NOMO-1 (cell line): Measurements from ENCODE around the gene LITAF.

ENCODE experiments used
- DNase-seq, 2 experiments: peaks; one replicate each; lab custom pipeline; 2025; ENCODE audit not compliant: unreplicated experiment in 2 of 2; lab: John Stamatoyannopoulos, UW

Gene LITAF

DNA sequence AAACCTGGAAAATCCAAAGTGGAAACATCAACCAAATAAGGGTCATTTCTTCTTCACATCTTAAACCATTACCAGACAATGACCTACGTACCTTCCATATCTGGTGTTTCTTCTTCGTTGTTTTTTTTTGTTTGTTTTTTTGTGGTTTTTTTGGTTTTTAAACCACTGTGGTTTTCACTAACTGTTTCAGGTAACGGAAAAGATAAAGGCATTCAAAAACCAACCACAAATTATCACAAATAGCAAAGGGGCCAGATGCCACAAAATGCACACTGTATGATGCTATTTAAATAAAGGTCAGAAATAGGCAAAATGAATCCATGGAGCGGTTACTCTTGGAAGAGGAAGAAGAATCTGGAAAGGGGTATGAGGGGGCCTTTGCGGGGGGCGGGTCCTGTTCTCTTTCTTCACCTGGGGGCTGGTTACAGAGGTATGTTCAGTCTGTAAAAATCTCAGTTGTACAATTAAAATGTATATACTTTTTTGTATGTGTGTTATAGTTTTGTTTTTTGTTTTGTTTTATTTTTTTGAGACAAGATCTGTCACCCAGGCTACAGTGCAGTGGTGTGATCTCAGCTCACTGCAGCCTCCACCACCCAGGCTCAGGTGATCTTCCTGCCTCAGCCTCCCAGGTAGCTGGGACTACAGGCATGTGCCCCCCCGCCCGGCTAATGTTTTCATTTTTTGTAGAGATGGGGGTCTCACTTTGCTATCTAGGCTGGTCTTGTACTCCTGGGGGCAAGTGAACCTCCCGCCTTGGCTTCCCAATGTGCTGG is 29.6 kb downstream of the LITAF start:
- DNase-seq: no peak

DNA sequence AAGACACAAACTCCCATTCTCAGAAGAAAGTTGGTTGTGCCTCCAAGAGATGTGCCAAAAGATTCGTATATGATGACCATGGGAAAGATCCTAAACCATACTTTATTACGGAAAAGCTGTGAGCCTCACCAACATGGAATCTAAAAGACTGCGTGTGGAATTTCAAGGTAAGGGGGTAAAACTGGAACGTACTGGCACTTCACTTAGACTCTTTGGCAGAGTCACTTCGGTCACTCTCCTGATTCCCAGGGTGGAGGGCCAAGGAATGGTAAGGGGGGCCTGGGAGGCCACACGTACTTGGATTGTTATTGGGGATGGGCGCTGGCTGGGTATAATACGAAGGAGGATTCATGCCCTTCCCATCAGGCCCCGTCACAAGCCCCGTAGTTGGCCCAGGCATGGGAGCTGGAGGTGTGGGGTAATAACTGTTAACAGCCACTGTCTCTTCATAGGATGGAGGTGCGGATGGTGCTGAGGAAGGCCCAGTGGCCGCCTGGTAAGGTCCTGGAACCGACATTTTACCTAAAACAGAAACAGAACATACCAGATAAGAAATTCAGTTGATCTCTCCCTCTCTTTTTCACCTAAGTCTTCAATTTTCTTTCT is 30.4 kb downstream of the LITAF start:
- DNase-seq: no peak

DNA sequence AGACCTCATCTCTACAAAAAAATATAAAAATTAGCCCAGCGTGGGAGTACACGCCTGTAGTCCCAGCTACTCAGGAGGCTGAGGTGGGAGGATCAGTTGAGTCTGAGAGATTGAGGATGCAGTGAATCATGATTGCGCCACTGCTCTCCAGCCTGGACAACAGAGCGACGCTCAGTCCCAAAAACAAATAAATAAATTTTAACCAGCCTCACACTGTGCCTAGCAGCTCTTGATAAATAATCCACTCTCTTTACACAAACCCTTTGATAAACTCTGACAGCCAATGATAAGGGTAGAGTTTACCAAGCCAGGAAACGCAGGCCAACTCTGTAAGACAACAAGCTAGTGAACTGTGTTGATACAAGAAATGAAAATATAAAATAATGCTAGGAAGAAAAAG is 32.7 kb downstream of the LITAF start:
- no peak for DNase-seq

DNA sequence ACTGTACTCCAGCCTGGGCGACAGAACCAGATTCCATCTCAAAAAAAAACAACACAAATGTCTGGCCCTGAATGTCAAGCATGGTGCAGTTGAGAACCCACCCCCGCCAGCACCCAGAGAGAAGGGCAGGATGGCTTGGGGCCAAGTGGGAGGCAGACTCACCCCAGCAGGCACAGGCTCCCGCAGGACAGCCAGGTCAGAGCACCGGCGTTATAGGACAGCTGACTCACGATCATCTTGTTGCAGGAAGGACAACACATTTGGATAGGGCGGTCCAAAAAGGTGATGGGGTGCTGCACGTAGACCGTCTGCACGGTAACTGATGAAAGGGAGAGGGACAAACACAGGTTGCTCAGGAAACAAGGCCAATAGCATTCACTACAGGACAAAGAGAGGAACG is 33.3 kb downstream of the LITAF start:
- DNase-seq: no peak

DNA sequence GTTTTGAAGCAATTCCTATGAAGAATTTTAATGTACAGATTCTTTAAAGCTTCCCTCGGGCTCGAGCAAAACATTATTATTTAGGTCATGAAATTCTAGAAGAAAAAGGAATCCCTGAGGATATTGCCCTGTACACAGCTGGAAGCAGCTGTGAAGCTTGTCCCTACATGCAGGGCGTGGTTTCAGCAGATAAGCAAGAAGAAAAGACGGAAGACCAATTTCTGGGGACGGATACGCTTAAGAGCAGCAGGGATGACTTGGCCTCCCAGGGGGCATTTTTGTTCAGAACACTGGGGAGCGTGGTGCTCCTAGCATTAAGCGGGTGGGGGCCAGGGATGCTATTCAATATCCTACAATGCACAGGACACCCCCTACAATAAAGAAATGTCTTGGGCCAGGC is 34.3 kb downstream of the LITAF start:
- DNase-seq: no peak

DNA sequence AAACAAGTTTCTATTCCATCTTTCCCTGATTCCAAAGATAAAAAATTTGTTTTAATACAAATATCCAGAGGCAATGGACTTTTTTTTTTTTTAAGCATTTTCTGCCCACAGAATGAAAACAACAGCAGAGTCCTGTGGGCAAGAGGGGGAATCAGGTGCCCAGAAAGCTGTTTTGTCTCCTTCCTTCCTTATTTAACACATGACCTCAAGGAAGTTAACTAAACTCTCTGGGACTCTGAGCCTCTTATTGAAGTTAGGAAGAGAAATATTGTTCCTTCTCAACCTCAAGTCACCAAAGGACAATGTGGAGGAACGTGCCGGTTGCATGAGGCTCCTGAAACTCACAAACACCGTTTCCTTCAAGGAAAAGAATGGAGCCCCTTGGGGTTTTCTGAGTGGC is 34.9 kb downstream of the LITAF start:
- no peak for DNase-seq

DNA sequence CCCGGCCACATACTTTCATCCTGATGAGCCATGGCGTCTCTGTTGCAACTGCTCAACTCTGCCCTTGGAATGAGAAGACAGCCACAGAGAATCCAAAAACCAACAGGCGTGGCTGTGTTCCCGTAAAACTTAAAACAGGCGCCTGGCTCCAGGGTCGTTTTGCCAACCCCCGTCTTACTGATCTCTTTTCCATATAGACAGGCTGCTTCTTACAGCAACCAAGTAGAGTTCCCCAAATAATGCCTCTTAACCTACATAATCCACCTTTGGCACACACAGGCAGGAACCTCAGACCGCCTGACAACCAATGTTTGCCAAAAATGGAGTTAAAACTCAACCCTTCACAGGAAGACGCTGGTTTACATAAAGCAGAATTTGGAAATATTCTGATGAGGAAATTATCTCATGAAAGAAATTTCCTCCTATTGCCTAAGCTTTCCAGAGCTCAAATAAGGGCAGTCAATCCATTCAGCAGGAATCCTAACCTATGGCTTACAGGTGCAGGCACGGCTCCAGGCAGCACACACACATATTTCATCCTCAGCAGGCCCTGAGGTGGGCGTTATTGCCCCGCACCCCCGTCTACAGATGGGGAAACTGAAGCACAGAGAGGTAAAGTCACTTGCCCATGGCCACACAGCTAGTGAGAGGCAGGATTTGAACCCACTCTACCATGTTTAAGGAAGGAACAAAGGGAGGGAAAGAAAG is 35.8 kb downstream of the LITAF start:
- no peak for DNase-seq

DNA sequence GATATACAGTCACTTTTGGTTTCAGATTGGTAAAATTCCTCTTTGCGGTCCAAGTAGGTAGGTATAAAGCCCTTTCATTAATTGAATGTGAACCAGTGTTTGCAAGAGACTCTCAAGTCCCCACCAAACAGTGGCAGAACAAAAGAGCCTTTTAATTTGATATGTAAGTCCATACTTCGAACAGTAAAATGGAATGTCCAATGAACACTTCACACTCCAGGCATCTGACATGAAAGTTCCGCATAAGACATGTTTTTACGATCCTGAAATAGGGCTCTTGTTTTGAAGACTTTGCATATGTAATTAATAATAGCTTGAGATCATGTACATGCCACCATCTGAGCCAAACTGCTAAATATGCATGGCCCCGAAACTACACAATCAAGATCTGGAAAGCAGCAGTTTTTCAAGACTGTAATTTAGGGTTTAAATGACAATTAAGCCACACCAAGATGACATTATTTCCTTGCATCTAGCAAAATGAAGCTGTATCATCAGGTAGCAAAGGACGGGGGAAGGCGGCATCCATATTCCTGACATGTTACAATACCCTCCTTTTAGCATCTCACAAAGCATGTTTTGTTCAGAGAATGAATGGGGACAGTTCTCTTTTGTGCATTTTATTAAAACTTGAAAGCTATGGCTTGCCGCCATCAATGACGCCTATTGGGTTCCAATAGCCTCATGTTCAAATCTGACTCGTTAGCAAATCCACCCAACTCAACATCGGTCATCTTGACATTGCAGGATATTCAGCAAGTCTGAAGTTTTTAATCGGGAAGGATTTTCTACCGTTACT is 39.4 kb downstream of the LITAF start:
- no peak for DNase-seq

DNA sequence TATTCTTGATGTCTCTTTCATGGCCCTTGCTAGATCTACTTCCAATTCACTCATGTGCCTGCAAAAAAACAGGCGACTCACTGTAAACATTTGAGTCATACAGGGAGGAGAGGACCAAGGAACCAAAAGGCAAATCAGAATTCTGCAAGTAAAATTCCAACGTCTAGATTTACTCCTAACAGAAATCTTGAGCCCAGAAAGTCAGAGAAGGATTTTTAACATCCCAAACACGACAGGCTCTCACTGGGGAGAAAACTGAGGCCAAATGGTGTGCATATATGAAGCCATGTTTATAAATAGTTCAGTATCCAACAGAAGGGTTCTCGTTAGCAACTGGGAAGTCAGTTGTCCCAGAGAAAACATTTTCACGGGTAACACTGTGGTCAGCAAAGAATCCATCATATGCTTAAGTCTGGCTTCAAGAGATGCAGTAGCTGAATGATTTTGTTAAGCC is 40.1 kb downstream of the LITAF start:
- no peak for DNase-seq

DNA sequence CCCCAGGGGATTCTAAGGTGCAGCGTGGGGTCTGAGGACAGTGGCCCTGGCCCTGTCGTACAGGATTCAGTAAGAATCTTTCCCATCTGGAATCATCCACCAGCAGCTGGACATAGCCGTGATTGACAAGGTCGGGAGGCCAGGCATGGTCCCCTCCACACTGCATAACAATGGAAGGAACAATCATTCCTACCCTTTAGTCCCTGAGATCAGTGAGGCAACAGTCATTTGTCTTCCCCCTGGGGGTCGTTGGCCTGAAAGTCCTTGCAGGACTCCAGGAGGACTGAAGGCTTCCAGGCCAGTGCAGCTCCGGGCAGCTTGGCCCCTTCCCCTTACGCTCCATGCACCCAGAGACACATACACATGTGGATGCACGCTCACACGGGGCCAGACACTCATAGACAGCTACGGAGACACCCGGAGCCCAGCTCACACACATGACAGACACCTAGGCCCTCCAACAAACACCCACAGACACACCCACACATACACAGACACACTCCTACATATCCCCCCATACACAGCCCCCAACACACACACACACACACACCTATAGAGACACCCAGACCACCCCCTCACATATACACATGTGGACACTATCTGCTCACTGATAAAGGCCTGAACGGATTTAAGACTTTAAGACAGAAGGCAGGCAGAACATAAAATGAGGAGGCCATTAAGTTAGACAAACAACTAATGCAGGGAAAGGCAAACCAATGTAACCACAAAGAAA is 42.9 kb downstream of the LITAF start:
- no peak for DNase-seq

DNA sequence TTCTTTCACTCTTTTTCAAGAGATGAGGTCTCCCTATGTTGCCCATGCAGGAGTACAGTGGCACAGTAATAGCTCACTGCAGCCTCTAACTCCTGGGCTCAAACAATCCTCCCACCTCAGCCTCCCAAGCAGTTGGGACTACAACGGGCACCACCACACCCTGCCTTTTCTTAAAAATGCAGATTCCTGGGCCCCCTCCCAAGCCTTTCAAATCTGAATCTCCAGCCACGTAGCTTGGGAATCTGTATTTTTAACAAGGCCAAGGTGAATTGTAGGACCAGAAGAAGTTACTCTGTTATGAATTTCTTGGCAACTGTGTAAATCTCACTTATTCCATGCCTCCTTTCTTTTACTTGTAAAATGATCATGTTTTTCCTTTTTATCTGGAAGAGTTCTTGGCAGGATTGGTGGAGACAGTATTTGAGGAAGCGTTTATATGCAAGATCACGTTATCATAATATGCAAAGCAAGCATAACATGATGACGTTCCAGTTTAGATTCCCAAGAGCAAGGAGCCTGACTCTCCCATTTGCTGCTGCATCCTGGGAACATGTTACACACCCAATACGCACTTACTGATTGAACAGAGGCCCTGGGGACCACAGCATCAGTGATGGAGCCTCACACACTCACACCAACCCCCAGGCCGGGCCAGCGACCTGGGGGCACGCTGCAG is 44.5 kb downstream of the LITAF start:
- DNase-seq: no peak

DNA sequence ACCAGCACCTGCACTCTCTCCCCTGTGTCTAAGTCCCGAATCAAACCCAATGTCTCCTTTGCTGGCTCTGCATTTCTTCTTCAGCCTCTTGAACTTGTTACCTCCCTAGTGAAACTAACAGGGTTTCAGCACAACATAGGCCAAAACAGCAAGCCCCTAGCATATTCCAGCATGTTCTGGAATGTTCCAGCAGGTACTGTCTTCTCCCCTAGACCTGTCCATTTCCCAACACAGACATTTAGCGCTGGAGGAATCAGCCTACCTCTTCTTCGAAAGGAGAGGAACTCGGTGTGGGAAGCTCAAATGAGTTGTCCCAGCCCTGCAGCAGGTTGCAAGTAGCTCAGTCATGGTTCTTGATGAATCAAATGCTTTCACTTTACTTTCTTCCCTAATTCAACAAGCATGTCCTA is 47.1 kb downstream of the LITAF start:
- DNase-seq: peak in 1 of 2 experiments; percentile 16

DNA sequence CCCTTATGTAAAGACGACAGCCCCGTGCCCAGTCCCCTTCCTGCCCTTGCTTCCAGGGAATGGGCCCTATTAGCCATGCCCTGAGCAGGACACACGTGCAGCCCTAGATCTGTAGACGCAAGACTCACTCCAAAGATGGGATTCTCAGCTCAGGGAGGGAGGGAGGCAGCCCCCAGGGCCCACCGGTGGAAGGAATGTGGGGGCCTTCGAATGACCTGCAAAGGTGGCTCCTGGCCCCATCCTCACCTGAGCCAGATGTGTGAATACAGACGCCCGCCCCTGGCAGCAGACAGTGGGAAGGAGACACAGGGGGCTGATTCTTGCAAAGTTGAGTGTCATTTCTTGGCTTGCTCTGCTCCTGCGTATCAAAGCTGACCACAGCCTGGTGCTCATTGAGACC is 47.8 kb downstream of the LITAF start:
- no peak for DNase-seq

DNA sequence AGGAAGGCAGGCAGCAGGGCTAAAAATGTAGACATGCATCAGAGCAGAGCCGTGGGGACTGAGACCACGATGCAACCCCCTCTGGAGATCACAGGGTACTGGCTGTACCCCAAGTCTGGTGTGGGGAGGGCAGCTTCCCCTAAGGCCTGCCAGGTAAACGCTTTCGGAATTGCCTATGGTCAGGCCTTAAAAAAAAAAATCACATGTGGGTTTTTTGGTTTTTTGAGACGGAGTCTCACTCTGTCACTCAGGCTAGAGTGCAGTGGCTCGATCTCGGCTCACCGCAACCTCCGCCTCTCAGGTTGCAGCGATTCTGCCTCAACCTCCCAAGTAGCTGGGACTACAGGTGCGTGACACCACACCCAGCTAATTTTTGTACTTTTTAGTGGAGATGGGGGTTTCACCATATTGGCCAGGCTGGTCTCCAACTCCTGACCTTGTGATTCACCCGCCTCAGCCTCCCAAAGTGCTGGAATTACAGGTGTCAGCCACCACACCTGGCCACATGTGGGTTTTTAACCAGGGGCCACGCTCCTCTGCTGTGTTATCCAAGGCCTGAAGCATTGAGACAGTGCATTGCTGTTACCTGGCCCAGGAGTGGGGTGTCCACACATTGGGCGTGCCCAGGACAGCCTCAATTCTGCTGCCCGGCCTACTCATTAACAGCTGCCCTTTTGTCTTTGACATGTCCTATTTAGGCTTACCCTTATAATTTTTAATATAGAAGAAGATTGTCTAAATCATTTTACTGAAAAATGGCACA is 50.4 kb downstream of the LITAF start:
- DNase-seq: no peak

DNA sequence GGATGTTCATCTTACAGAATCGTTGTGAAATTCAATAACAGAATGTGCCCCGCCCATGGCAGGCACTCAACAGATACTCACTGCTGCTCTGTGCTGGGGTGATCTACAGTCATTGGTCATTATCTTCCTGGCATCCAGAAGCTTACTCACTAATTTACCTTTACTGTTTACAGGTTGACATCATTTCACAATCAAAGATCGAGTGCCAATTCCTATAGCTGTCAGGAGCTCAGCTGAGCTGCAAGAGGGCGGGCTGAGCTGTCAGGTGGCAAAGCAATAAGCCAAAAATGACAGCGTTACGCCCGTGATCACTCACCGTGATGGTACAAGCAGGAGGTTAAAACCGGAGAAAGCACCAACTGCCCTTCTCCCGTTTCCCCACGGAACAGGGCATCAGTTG is 51.2 kb downstream of the LITAF start:
- DNase-seq: no peak

DNA sequence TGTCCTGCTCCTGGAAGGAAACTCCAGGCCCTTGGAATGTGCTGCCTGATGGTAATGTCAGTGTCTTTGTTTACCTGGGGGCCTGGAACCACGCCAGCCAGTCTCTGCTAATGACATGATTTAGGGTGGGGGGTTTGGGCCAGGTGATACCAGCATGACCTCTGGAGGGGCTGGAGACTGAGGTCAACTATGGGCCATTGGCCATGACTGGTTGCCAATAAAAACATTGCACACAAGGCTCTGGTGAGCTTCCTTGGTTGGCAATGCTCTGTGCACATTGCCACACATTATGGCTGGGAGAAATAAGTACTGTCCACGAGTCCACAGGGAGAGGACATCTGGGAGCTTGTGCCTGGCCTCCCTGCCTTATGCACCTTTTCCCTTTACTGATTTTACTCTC is 52.5 kb downstream of the LITAF start:
- DNase-seq: no peak

DNA sequence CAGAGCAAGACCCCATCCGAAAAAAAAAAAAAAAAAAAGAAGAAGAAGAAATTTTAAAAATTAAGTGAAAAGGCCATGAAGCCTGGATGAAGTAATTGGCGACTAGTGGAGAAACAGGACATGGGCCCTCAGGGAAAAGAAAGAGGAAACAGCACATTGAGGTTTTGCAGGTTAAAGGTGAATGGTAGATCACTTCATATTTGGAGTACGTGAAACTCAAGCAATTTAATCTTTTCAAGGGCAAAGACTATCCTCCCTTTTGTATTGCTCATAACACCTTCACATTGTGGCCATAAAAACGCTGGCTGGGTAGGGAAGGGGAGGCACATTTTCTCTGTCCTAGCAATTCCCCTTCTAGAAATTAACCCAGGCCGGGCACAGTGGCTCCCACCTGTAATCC is 53.1 kb downstream of the LITAF start:
- DNase-seq: peak; percentile 16 to 23

DNA sequence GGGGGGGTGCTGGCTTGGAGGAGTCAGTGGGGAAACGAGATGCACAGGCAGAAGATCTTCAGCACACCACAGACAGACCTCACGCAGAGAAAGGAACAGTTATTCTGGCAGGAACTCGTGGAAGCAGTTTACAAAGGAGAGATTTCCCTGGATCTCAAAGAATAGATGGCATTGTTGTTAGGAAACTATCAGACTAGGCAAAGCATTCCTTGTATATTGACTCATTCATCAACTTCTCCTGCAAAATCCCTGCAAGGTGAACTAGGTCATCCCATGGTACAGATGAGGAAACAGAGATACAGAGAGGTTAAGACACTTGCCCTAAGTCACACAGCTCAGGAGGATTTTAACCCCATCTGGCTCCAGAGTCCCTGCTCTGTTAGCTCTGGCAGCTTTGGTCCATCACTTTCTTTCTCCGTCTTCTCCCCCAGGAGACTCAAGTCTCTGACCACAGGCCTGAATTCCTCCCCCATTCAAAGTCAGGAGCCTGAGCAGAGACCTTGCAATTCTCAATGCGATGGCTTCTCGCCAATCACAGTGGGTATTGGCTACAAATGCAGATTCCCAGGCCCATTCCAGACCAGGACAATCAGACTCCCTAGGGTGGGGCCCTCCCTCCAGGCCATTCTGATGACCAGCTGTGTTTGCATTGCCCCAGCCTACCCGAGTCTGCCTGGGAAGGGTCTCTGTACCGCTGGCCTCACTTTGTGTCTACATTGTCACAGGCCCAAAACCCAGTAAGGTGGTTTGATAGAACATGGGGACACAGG is 56.4 kb downstream of the LITAF start:
- DNase-seq: no peak
